ENCODE results near the gene ZNF423.

Gene ZNF423

DNA sequence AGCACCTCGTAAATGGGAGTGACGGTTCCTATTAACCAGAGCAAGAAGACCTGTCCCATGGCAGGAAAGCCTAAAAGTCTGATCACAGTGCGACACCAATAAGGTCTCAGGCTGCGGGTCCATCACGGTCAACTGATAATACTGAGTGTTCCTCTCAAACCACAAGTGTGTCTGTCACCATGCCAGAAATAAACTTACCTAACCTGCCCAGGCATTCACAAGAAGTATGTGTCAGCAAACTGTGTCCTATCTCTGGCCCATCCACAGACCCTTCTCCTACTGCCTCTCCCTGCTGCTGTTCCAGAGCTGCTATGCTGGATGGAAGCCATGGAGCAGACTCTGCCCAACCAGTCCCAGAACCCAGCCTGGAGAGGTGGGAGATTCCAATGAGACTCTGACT, 73.5 kb downstream of the ZNF423 start:
- DNase-seq (ENCODE audit: low spot score): no peak

DNA sequence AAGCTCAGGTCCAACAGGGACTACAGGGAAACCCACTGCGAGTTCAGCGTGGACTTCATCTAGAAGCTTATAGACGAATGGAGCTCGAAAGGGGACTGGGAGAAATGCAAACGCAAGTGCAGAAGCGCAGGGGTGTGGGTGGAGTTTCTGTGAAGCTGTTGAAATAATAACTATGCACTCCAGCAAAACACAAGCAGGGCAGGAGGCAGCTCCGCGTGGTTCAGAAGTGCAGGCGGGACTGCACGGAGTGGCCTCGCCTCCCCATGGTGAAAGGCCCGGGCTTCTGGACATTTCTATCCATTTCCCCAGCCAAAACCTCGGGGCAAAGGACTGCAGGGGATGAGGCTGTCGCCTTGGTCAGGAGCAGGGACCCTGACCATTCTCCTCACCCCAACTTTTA, 74.5 kb downstream of the ZNF423 start:
- DNase-seq (ENCODE audit: low spot score): no peak

DNA sequence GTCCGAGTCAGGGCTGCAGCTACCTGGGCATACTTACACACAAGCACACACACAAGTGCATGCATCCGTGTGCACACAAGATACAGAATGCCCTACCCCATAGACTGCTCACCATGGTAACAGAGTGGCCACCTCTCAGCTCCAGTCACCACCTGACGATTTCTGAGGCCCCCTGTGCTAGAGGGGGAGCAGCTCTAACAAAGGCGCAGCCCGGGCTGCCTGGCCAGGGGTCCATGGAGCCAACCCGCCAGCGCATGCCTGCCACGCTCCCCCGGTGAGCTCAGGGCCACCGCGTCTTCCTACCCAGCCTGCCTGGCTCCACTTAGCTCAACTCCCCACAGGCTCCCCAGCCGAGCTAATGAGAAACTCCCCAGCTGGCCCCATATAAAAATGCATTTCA, 75.5 kb downstream of the ZNF423 start:
- no peak for DNase-seq (ENCODE audit: low spot score)

DNA sequence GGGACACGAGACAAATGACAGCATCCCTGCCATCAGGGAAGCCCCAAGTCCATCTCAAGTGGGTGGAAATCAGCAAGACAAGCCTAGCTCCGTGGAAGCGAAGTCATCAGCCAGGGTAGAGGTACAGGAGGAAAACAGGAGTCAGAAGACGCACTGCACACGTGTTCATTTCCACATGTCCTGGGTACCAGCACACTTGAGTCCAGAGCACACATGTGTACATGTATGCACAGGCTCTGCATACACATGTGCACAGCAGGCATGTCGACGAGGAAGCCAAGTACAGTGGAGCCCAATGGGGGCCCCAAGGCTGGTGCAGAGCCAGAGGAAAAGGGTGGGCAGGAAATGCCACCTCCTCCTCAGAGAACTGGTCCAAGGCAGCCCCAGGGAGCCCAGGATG, 75.9 kb downstream of the ZNF423 start:
- DNase-seq (ENCODE audit: low spot score): no peak

DNA sequence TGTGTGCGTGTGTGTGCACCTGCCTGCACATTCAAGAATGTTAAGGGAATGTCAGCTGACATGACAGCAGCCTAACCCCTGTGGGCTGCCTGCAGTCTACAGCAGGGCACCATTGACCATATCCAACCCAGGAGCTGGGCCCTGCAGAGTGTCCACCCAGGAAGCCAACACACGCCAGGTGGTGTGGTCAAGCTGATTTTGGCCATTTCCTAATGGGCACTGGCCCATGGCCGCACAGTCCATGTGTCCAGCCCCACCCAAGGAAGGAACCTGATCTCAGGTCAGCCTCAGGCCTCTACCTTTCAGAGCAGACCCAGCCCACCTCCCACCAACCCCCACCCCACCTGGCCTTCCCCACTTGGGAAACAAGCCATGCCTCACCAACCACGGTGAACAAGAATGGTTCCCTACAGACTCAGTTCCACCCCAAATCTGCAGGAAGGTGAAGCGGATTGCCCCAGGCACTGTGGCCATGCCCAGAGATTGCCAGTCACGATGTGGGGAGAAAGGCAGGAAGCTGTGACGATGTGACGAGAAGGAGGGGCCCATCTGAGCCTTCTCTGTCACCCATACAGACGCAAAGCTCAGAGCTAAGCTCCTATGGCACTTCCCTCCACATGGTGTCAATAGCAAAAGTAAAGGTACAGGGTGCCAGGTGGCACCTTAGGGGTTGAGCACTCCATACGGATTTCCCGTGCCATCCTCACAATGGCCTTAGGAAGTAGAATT, 77.5 kb downstream of the ZNF423 start:
- no peak for DNase-seq (ENCODE audit: low spot score)

DNA sequence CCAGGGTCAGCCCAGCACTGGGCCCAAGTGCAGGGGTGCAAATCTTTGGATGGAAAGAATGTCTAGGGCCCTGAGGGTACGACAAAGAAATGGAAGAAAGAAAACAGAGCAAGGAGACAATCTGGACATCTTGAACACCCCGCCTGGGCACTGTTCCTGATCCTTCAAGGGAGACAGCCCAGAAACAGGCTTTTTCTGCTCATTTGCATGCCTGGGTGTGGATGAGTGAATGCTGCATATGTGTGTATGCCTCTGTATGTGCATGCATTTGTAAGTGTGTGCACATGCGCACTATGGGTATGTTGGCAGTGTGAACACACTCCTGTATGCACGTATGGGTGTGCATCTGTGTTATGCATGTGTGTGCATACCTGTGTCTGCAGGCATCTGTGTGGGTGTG, 79.2 kb downstream of the ZNF423 start:
- DNase-seq (ENCODE audit: low spot score): no peak

DNA sequence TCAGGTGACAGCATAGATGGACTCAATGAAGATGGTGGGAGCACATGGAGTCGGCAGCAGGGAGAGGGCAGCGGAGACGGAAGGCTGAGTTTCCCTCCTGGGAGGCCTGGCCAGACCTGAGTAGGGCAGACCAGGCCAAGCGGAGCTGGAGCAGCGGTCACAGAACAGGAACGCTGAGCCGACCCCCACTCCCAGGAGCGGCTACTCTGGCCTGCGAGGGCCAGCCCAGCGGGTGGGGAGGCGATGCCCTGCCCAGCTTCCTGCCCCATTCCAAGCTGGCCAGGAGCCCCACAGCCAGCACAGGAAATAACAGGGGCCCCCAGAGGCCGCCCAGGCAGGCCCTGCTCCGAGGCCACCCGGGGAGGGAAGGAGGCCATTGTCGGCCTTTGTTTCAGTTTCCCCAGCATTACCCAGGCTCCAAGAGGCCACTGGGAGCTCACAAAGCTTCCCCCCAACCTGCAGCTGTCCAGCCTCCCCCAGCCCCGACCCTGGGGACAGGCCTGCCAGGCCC, 79.8 kb downstream of the ZNF423 start:
- DNase-seq (ENCODE audit: low spot score): no peak

DNA sequence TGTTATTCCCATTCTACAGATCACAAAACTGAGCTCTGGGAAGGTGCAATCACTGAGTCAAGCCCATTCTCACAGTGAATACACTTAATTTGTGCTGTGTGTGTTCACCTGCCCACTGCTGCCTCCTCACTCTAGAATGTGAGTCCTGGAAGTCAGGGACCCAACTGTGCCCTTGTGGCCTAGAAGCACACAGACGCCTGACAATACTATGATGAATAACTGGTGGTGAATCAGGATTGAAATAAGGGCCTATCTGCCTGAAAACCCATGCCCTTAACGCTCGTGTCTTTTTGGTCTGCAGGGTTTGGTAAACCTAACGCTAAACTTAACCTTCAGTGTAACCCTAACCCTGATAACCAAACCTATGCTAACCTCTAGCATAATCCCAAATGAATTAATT, 80.3 kb downstream of the ZNF423 start:
- no peak for DNase-seq (ENCODE audit: low spot score)

DNA sequence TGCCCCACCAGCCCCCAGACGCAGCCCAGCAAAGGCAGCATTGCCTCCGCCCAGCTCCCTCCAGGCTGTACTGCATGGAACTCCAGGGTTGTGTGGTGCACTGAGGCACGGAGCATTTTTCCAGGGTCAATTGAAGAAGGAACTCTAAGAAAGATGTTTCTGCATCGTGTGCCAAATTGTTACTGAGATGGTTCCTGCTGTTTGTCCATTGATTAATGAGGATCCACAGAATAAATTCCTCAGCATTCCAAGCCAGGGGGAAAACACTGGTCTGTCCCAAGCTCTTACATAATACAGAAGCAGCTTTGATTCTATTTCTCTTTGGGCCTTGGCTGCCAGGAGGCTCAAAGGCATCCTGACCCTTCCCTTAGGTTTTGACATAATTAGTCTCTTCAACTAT, 80.9 kb downstream of the ZNF423 start:
- DNase-seq (ENCODE audit: low spot score): no peak

DNA sequence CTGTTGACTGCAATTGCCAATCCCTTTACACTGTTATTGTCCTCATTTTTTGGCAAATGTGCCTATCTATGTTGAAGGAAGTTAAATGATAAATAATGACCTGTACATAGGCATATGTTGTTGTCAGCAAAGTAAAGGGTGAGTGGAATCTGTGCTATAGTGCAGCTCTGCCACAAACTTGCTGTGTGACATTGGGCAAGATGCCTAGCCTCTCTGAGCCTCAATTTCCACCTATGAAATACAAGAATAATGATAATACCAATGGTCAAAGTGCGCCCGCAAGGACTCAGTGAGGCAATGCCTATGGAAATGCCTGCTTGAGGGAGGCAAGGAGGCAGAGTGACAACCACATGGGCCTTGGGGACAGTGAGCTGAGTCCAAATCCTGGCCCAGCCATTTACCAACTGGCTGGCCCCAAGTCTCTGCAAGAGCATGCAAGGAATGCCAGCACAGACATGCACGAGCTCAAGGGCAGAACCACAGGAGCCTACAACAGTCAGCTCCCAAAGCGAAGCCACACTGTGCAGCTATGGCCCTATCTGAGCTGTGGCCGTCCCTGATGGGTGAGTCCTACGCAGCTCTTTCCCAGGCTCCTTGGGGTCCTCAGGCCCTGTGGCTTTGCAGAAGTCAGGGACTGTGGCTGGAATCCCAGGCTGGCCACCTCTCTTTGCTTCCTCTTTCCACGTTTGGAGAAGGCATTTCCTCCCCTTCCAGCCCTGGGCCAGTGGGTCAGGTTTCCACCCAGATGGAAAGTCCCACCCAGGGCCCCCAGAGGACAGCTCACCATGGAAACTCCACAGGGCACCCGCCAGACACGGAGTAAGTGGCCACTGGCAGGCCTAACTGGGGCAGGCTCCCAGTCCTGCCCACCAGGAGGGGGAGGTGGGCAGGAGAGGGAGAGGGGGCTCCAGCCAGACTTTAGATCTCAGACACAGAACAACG, 82.1 kb downstream of the ZNF423 start:
- no peak for DNase-seq (ENCODE audit: low spot score)

DNA sequence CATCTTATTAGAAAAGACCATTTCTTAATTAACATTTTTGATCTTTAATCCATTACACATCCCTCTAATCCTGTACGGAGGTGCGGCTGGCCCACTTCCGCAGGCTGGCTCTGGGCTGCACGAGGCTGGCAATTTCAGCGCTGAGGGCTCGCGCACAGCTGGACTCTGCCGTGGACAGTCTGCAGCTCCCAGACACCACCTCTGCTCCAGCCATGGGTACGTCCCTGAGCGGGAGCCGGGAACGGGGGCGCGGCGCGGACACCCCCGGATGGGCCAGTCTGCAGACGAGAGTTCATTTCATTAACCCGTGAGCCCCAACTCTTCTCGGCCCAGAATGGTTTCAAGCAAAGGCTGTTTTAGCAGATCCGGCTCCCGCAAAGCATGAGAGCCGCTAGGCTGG, 87.9 kb downstream of the ZNF423 start:
- DNase-seq (ENCODE audit: low spot score): no peak

DNA sequence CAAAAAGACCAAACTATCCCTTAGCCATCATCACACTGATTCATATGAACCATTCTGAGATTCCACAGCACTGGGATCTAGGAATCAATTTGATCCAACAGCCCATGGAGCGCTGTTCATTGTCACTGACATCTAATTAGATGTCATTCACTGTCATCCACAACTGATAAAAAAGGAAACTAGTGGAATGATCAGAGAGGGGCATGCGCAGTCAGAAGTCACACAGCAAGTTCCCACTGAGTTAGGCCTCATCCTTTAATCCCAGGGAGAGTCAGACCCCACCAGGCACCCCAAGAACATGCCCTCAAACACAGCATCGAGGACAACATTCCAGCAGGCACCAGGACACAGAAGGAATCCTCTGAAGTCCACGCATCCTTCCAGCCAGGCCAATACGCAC, 88.5 kb downstream of the ZNF423 start:
- DNase-seq (ENCODE audit: low spot score): no peak

DNA sequence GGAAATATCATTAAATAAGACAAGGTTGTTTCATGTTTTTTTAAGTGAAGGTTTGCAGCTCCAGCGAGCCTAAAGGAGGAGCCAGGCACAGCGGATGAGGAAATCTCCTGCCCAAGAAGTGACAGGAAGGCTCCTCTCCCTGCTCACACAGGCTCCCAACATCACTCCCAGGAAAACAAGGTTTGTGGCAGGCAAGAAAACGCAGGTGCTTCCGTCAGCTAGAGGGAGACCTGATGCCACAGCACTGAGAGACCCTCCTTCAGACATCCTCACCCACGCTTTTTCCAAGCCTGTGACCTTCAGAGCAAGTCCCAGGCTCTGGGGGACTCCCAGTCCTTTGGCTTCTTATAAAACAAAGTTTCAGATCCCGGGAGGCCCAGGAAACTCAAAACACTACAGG, 89.7 kb downstream of the ZNF423 start:
- no peak for DNase-seq (ENCODE audit: low spot score)

DNA sequence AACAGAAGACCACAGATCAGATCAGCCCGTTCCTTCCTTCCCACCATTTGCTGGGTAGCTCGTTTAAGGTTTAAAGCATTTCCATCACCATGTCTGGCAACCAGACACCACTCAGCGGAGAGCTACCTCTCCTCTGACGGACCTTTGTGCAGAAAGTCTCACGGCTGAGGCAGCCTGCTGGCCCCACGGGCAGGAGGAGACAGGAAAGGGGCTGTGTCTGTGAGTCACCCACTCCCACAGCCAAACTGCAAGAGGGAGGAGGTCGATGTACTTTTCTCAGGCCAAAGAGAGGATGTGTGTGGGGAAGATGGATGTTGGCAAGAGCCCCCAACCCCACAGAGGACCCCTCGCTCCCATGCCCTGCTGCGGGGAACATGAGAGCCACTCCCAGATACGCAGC, 92.1 kb downstream of the ZNF423 start:
- DNase-seq (ENCODE audit: low spot score): no peak

DNA sequence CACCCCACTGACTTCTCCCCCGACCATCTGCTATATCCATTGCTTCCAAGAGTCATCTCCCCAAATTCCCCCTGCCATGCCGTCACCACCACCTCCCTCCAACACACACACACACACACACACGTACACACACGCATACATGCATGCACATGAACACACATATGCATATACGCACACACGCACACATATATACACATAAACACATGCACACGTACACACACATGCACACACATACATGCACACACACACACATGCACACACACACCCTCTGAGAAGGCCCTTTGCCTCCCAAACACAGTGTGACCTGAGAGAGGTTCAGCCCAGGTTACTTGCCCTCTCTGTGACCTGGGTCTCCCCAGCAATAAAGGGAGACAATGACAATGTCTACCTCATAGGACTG, 95.1 kb downstream of the ZNF423 start:
- DNase-seq (ENCODE audit: low spot score): no peak

DNA sequence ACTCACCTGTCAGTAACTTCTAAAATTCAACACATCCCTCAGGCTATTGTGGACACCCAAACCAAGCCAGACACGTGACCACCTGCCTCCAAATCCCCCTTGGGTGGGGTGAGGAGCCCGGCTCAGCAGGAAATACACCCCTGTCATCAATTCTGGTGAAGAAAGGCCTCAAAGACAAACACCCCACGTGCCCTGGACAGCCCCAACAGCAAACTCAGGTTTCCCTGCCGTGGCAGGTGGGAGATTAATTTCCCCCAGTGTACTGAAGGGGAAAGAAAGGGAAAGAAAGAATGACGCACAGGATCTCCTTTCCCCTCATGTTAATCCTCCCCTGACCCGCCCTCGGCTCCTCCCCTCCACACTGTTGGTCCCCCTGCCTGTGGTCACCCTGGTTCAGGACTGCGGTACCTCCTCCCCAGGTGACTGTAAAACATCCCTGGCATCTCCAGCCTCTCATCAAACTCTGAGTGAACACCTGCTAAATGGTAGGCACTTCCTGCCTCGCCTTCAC, 98.3 kb downstream of the ZNF423 start:
- no peak for DNase-seq (ENCODE audit: low spot score)

DNA sequence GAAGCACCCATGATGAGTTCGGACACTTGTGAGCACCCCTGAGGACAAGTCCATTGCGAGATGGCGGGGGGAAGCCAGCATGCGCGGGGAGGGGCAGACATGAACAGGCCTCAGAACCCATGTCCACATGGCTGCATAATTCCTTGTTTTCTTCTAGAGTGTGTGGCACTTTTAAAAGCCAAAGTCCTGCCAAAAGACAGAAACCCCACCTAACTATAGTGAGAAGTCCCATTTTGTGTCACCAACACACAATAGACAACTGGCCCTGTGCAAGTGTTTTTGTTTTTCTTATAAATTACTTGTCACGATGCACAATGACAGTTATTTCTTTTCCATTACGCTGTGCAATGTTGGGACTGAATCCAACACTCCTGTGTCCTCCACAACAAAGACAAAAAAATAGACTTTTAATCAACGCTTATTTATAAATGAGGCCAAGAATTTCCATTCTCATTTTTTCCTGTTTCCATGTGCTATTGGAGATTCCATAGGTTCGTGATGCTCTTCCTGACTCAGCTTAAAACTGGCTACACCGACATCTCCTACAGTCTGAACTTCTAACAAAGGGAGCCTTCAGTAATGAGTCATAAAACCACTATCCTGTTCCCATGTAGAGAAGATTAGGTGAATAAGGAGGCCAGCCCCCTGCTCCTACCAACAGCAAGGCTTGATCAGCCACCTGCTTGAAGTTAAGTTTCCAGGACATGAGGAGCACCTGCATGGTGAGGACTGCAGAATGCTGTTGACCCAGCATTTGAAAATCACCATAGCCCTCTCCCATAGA, 98.9 kb downstream of the ZNF423 start:
- DNase-seq (ENCODE audit: low spot score): no peak

DNA sequence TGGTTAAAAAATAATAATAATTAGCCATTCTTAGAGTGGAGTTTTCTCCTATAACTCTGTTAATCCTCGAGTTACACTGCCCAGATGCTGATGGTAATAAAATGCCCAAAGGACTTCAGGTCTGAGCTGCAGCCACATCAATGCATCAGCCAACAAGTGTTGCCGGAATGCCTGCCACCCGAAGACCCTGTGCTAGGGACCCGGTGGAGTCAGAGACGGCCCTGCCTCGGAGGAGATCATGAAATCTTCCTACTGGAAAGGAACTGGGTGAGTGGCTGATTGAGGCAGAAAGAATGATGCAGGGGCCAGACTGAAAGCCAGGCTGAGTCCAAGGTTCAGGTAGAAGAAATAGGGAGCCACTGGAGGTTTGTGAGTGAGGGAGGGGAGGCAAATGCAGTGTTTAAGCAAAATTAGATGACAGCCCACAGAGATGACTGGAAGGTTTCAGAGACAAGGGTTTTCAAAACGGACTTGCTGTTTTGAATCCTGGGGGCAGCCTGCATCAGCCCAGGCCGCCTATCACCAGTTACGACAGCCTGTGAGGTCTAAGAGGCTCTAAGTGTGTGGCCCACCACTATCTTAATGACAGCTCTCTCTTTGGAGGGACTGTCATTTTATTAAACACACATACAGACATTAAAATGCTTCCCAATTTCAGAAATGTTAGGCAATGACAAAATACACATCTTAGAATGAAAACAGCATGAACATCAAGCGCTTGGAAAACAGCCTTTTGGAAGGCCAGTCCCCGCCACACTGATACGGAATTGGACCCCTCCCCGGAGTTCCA, 100.0 kb downstream of the ZNF423 start:
- no peak for DNase-seq (ENCODE audit: low spot score)

DNA sequence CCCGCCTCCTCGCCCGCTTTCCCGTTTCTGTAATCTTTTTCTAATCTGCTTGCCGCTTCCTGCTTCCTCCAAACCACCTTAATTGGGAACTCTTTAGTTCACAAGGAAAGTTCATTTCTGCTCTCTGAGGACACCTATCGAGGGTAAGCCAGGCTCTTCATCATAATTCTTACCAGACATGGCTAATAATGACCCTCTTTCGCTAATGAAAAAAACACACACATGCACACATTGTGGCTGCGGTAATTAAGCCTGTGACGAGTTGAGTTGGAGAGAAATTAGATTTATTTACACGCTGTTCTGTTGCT, 100.6 kb downstream of the ZNF423 start:
- DNase-seq (ENCODE audit: low spot score): no peak

DNA sequence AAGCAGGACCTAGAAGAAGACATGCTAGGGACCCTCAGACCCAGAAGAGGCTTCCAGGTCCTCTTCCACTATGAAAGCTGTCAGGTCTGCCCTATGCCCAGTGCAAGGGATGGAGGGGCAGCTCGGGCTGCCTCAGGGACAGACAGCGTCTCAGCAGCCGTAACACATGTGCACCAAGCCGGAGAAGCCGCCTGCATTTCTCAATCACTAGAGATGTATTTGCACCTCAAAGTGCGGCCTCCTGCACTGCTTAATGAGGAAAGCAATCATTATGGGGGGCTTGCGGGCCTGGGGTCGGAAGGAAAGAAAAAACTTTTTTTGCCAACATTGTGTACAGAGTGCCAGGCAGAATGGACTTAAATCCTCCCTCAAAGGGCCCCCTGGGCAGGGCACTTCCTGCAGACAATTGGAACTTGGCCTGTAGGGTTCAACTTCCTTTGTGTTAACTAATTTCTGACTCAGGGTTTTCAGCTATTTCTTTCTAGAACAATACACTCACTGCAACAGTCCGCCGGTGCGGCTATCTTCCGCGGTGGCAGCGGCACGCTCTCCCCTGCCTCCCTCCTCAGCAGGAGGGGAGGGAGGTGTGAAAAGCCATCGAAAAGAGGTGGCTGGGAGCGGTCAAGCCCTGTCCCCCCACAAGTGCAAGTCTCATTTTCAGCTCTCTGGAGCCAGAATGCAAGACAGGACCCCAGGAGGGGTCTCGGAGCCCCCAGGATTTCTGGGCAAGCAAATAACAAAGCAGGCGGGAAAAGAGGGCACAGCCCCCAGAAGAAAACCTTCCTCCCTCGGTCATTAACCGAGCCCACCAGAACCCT, 101.2 kb downstream of the ZNF423 start:
- no peak for DNase-seq (ENCODE audit: low spot score)

Data from germinal center (tissue), 1 donor.